HUES48 (cell line): Measurements from ENCODE around the gene AUTS2.

Source experiments
- H3K27ac ChIP-seq: one replicate; pipeline ENCODE4 v1.7.0; 2013; ENCODE audit warnings: low read depth, low read length, inconsistent platforms
- H3K27me3 ChIP-seq: 2 replicates; pipeline ENCODE4 v1.6.1; 2013; ENCODE audit warnings: mild to moderate bottlenecking, low read length; ENCODE audit not compliant: control insufficient read depth, insufficient read depth
- H3K36me3 ChIP-seq: 2 replicates; pipeline ENCODE4 v1.6.1; 2013; ENCODE audit warnings: low read length; ENCODE audit not compliant: control insufficient read depth, insufficient read depth
- H3K4me1 ChIP-seq: 2 replicates; pipeline ENCODE4 v1.6.1; 2013; ENCODE audit warnings: mild to moderate bottlenecking, low read length; ENCODE audit not compliant: control insufficient read depth, insufficient read depth
- H3K4me3 ChIP-seq: 2 replicates; pipeline ENCODE4 v1.5.1; 2013; ENCODE audit warnings: mild to moderate bottlenecking, low read depth, low read length
- H3K9ac ChIP-seq: 2 replicates; pipeline ENCODE4 v1.6.1; 2013; ENCODE audit warnings: mild to moderate bottlenecking, low read depth, low read length, moderate library complexity
- H3K9me3 ChIP-seq: 2 replicates; pipeline ENCODE4 v1.6.1; 2013; ENCODE audit warnings: low read length; ENCODE audit not compliant: control insufficient read depth, insufficient read depth

AUTS2 gene

GRCh38 chr7:69811476-69812308 is 213.4 kb downstream of the AUTS2 start:
- Histone ChIP-seq H3K27me3 (no peaks in the 10 kb centered on the region), H3K4me3 (no peak overlapping the region), H3K9ac (no peak overlapping the region), H3K27ac (no peak overlapping the region), H3K36me3 (no peaks in the 10 kb centered on the region), H3K9me3 (no peaks in the 10 kb centered on the region), H3K4me1 (peaks cover 11% of the 10 kb centered on the region)

GRCh38 chr7:69812756-69813155 is 214.5 kb downstream of the AUTS2 start:
- H3K27ac ChIP-seq: no peak overlapping the region

GRCh38 chr7:69813637-69814240 is 215.5 kb downstream of the AUTS2 start:
- Histone ChIP-seq H3K4me3 (no peak overlapping the region), H3K36me3 (no peaks in the 10 kb centered on the region), H3K9ac (no peak overlapping the region), H3K27me3 (no peaks in the 10 kb centered on the region), H3K27ac (no peak overlapping the region), H3K9me3 (no peaks in the 10 kb centered on the region), H3K4me1 (peaks cover 24% of the 10 kb centered on the region)

More at GRCh38 chr7:69812756-69813155, 214.5 kb downstream of the AUTS2 start:
- no peaks in the 10 kb centered on the region for H3K27me3 ChIP-seq
- H3K9ac ChIP-seq: no peak overlapping the region
- H3K4me3 ChIP-seq: no peak overlapping the region
- no peaks in the 10 kb centered on the region for H3K36me3 ChIP-seq
- H3K4me1 ChIP-seq: peaks cover 14% of the 10 kb centered on the region
- no peaks in the 10 kb centered on the region for H3K9me3 ChIP-seq

- H3K9me3 ChIP-seq: no peaks in the 10 kb centered on the region
- no peaks in the 10 kb centered on the region for H3K27me3 ChIP-seq
- H3K27ac ChIP-seq: no peak overlapping the region
- no peak overlapping the region for H3K4me3 ChIP-seq
- no peak overlapping the region for H3K9ac ChIP-seq
- H3K36me3 ChIP-seq: no peaks in the 10 kb centered on the region
- H3K4me1 ChIP-seq: peaks cover 30% of the 10 kb centered on the region
Observed at GRCh38 chr7:69814421-69814962, 216.2 kb downstream of the AUTS2 start.

GRCh38 chr7:69816501-69816900 is 218.2 kb downstream of the AUTS2 start:
- Histone ChIP-seq H3K27me3 (no peaks in the 10 kb centered on the region), H3K9ac (no peak overlapping the region), H3K36me3 (no peaks in the 10 kb centered on the region), H3K4me1 (peaks cover 31% of the 10 kb centered on the region), H3K4me3 (no peak overlapping the region), H3K27ac (no peak overlapping the region), H3K9me3 (no peaks in the 10 kb centered on the region)

GRCh38 chr7:69817121-69817520 is 218.8 kb downstream of the AUTS2 start:
- H3K9ac ChIP-seq: no peak overlapping the region
- peaks cover 27% of the 10 kb centered on the region for H3K4me1 ChIP-seq
- no peak overlapping the region for H3K27ac ChIP-seq
- H3K36me3 ChIP-seq: no peaks in the 10 kb centered on the region
- H3K27me3 ChIP-seq: no peaks in the 10 kb centered on the region
- no peaks in the 10 kb centered on the region for H3K9me3 ChIP-seq
- no peak overlapping the region for H3K4me3 ChIP-seq

GRCh38 chr7:69817841-69818635 is 219.8 kb downstream of the AUTS2 start:
- Histone ChIP-seq H3K36me3 (no peaks in the 10 kb centered on the region), H3K9me3 (no peaks in the 10 kb centered on the region), H3K4me3 (no peak overlapping the region), H3K27me3 (no peaks in the 10 kb centered on the region), H3K27ac (no peak overlapping the region), H3K9ac (no peak overlapping the region), H3K4me1 (peaks cover 27% of the 10 kb centered on the region)

- Histone ChIP-seq H3K9me3 (no peaks in the 10 kb centered on the region), H3K27ac (peak overlapping the region; percentile 21), H3K4me3 (no peak overlapping the region), H3K36me3 (no peaks in the 10 kb centered on the region), H3K4me1 (peaks cover 27% of the 10 kb centered on the region), H3K27me3 (no peaks in the 10 kb centered on the region), H3K9ac (no peak overlapping the region)
Observed at GRCh38 chr7:69818636-69819332, 220.5 kb downstream of the AUTS2 start.

GRCh38 chr7:69819333-69819705 is 221.0 kb downstream of the AUTS2 start:
- Histone ChIP-seq H3K4me1 (peaks cover 27% of the 10 kb centered on the region), H3K36me3 (no peaks in the 10 kb centered on the region), H3K4me3 (no peak overlapping the region), H3K27ac (peak overlapping the region; percentile 21), H3K9ac (no peak overlapping the region), H3K27me3 (no peaks in the 10 kb centered on the region), H3K9me3 (no peaks in the 10 kb centered on the region)

- Histone ChIP-seq H3K9ac (no peak overlapping the region), H3K4me1 (peaks cover 32% of the 10 kb centered on the region), H3K4me3 (no peak overlapping the region), H3K27me3 (no peaks in the 10 kb centered on the region), H3K9me3 (no peaks in the 10 kb centered on the region), H3K27ac (no peak overlapping the region), H3K36me3 (no peaks in the 10 kb centered on the region)
Observed at GRCh38 chr7:69820479-69821192, 222.4 kb downstream of the AUTS2 start.
